RWPE2 (cell line): ENCODE data around the gene RBMS1.

Experiments used
- ATAC-seq: fragments of 200-7000 bp; cut with Tn5 transposase; 3 replicates; pipeline ENCODE4 v1.9.1; 2021; ENCODE audit warnings: low read depth
- DNase-seq: peaks from one replicate; pipeline ENCODE4 v3.0.0-alpha.2; 2020; ENCODE audit warnings: low spot score
- H3K27ac ChIP-seq: fragments of 450-650 bp; 2 replicates; pipeline ENCODE4 v1.5.1; 2017; ENCODE audit warnings: mild to moderate bottlenecking; ENCODE audit not compliant: poor library complexity, severe bottlenecking
- H3K27me3 ChIP-seq: fragments of 250-450 bp; sonication (Bioruptor Pico); 2 replicates; pipeline ENCODE4 v1.5.1; 2021; ENCODE audit warnings: mild to moderate bottlenecking, moderate library complexity; ENCODE audit not compliant: insufficient read depth, poor library complexity, severe bottlenecking
- H3K36me3 ChIP-seq: fragments of 250-450 bp; sonication (Bioruptor Pico); 2 replicates; pipeline ENCODE4 v1.5.1; 2020; ENCODE audit warnings: low read depth, mild to moderate bottlenecking, moderate library complexity
- H3K4me1 ChIP-seq: fragments of 250-450 bp; sonication (Bioruptor Pico); 2 replicates; pipeline ENCODE4 v1.5.1; 2021; ENCODE audit warnings: mild to moderate bottlenecking, moderate library complexity; ENCODE audit not compliant: insufficient read depth, poor library complexity, severe bottlenecking
- H3K4me3 ChIP-seq: fragments of 250-450 bp; sonication (Bioruptor Pico); 2 replicates; pipeline ENCODE4 v1.5.1; 2021; ENCODE audit warnings: mild to moderate bottlenecking, moderate library complexity; ENCODE audit not compliant: severe bottlenecking
- H3K9me3 ChIP-seq: fragments of 250-450 bp; sonication (Bioruptor Pico); 2 replicates; pipeline ENCODE4 v1.5.1; 2021; ENCODE audit warnings: mild to moderate bottlenecking, moderate library complexity; ENCODE audit not compliant: severe bottlenecking
- TF ChIP-seq, protein P1 (sequence below): fragments of 450-650 bp; IDR thresholded peaks from one replicate; pipeline ENCODE4 v1.5.1; 2017; ENCODE audit warnings: mild to moderate bottlenecking, moderate library complexity; ENCODE audit not compliant: poor library complexity, severe bottlenecking

Gene RBMS1

DNA sequence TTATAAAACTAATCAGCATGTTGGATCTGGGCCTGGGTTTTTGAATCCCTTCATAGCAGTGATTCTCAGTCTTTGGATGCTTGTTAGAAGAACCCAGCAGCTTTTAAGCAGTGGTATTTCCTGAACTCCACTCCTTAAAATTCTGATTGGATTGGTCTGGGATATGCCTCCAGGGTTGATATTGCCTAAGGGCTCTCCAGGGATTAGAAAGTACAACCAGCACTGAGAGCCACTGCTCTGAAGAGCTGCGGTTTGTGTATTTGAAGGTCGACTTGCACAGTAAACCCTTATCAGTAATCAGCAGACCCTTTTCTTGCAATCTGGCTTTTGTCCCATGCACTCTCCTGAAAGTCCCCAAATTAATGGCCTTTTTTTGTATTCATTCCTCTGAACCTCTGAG, 17.0 kb upstream of the RBMS1 start:
- Histone ChIP-seq H3K4me1 (peaks cover under 1% of the 10 kb centered on the region), H3K4me3 (no peak overlapping the region), H3K9me3 (no peaks in the 10 kb centered on the region), H3K27me3 (no peaks in the 10 kb centered on the region), H3K36me3 (no peaks in the 10 kb centered on the region), H3K27ac (no peak overlapping the region)
- TF ChIP-seq, protein P1, sequence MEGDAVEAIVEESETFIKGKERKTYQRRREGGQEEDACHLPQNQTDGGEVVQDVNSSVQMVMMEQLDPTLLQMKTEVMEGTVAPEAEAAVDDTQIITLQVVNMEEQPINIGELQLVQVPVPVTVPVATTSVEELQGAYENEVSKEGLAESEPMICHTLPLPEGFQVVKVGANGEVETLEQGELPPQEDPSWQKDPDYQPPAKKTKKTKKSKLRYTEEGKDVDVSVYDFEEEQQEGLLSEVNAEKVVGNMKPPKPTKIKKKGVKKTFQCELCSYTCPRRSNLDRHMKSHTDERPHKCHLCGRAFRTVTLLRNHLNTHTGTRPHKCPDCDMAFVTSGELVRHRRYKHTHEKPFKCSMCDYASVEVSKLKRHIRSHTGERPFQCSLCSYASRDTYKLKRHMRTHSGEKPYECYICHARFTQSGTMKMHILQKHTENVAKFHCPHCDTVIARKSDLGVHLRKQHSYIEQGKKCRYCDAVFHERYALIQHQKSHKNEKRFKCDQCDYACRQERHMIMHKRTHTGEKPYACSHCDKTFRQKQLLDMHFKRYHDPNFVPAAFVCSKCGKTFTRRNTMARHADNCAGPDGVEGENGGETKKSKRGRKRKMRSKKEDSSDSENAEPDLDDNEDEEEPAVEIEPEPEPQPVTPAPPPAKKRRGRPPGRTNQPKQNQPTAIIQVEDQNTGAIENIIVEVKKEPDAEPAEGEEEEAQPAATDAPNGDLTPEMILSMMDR: no peak
- no peak for ATAC-seq
- no peak for DNase-seq

DNA sequence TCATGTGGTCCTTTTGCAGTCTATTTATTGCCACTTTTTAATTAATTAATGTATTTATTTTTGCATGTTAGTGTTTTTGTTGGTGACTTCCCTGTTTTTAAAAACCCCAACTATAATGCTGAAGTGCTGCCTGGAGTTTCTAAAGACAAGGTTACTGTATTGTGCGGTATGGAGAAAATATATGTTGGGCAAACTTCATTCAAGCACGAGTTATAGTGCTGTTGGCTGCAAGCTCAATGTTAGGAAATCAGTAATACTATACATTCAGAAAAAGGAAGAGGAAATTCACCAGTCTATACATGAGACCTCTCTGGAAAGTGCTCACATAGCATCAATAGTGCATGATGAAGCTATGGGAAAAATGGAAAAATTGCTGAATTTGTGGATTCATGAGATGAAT, 15.4 kb upstream of the RBMS1 start:
- Histone ChIP-seq H3K27ac (no peak overlapping the region), H3K9me3 (no peaks in the 10 kb centered on the region), H3K4me1 (peaks cover 6% of the 10 kb centered on the region), H3K4me3 (no peak overlapping the region), H3K36me3 (no peaks in the 10 kb centered on the region), H3K27me3 (no peaks in the 10 kb centered on the region)
- TF ChIP-seq, protein P1: no peak
- DNase-seq: no peak
- ATAC-seq: no peak

DNA sequence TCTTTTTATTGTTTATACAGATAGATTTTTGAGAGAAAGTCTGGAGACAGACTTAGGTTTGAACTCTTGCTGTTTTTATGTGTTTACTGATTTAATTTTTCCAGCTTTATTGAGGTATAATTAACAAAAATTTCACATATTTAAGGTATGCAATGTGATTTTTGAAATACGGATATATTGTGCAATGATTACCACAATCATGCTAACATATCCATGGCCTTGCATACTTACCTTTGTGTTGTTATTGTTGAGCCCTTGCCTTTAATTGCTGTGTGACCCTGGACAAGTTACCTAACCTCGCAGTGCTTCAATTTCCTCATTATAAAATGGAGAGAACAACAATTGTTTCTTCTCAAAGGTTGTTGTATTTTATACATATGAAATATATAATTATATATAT, 13.9 kb upstream of the RBMS1 start:
- DNase-seq: no peak
- Histone ChIP-seq H3K27me3 (no peaks in the 10 kb centered on the region), H3K4me1 (peaks cover 6% of the 10 kb centered on the region), H3K36me3 (no peaks in the 10 kb centered on the region), H3K9me3 (no peaks in the 10 kb centered on the region), H3K4me3 (no peak overlapping the region), H3K27ac (no peak overlapping the region)
- TF ChIP-seq, protein P1: no peak
- ATAC-seq: no peak

- peaks cover 6% of the 10 kb centered on the region for H3K4me1 ChIP-seq
- no peaks in the 10 kb centered on the region for H3K27me3 ChIP-seq
- no peak for ATAC-seq
- H3K27ac ChIP-seq: no peak overlapping the region
- H3K9me3 ChIP-seq: no peaks in the 10 kb centered on the region
- no peak for DNase-seq
- no peaks in the 10 kb centered on the region for H3K36me3 ChIP-seq
- TF ChIP-seq, protein P1: no peak
- H3K4me3 ChIP-seq: no peak overlapping the region
Measured at GRCh38 chr2:160507046-160507407, 13.4 kb upstream of the RBMS1 start.

GRCh38 chr2:160506371-160507045, 12.9 kb upstream of the RBMS1 start:
- Histone ChIP-seq H3K9me3 (no peaks in the 10 kb centered on the region), H3K4me3 (no peak overlapping the region), H3K27me3 (no peaks in the 10 kb centered on the region), H3K4me1 (peaks cover 6% of the 10 kb centered on the region), H3K27ac (no peak overlapping the region), H3K36me3 (no peaks in the 10 kb centered on the region)
- TF ChIP-seq, protein P1: no peak
- DNase-seq: no peak
- ATAC-seq: no peak
